Liver (tissue), 9 donors: ENCODE data around the gene DOCK11. TPM values are rescaled to one million over a fixed set of nuclear protein-coding genes. Genes with fewer than 3 reads are reported as not detected.

Experiments
- DNase-seq: peaks from one replicate; pipeline ENCODE4 v3.0.0-alpha.2; 2017; ENCODE audit warnings: low spot score
- H3K27ac ChIP-seq, 2 donors: one replicate each; pipeline ENCODE4 v1.7.0; 2013; ENCODE audit warnings: inconsistent platforms in 2 of 2, low read length in 2 of 2, control low read depth in 1 of 2, low read depth in 1 of 2, mild to moderate bottlenecking in 1 of 2
- H3K27me3 ChIP-seq, 4 donors: one replicate each; pipeline versions ENCODE4 v1.6.1 to v1.7.0; 2013; ENCODE audit warnings: low read length in 3 of 4, inconsistent platforms in 1 of 4, mild to moderate bottlenecking in 1 of 4, moderate library complexity in 1 of 4; ENCODE audit not compliant: control insufficient read depth in 4 of 4, insufficient read depth in 4 of 4
- H3K36me3 ChIP-seq, 4 donors: one replicate each; pipeline versions ENCODE4 v1.6.1 to v1.7.0; 2013; ENCODE audit warnings: low read length in 3 of 4, mild to moderate bottlenecking in 3 of 4, low read depth in 1 of 4, moderate library complexity in 1 of 4; ENCODE audit not compliant: control insufficient read depth in 4 of 4, insufficient read depth in 3 of 4
- H3K4me1 ChIP-seq, 4 donors: one replicate each; pipeline versions ENCODE4 v1.6.1 to v1.7.0; 2013; ENCODE audit warnings: low read length in 3 of 4, mild to moderate bottlenecking in 3 of 4, moderate library complexity in 1 of 4; ENCODE audit not compliant: control insufficient read depth in 4 of 4, insufficient read depth in 4 of 4
- H3K4me3 ChIP-seq, 3 donors: one replicate each; pipeline versions ENCODE4 v1.6.1 to v1.7.0; 2013; ENCODE audit warnings: low read length in 3 of 3, control low read depth in 1 of 3, low read depth in 1 of 3, mild to moderate bottlenecking in 1 of 3
- H3K9ac ChIP-seq, 2 donors: one replicate each; pipeline ENCODE4 v1.7.0; 2013; ENCODE audit warnings: low read length in 2 of 2, mild to moderate bottlenecking in 2 of 2, moderate library complexity in 2 of 2, control low read depth in 1 of 2, low read depth in 1 of 2
- H3K9me3 ChIP-seq, 4 donors: one replicate each; pipeline versions ENCODE4 v1.6.1 to v1.7.0; 2013; ENCODE audit warnings: low read length in 3 of 4; ENCODE audit not compliant: control insufficient read depth in 4 of 4
- CTCF ChIP-seq: fragments of 150-350 bp; IDR thresholded peaks from 2 replicates; pipeline ENCODE4 v1.5.1; 2017; ENCODE audit warnings: improper control_type of control experiment, low read depth, low read length; ENCODE audit not compliant: missing input control
- FOXA2 ChIP-seq: IDR thresholded peaks from 2 replicates; pipeline ENCODE4 v1.6.1; 2016; ENCODE audit warnings: antibody characterized with exemption
- GABPA ChIP-seq, 2 donors: IDR thresholded peaks in 1 of 2; conservative IDR thresholded peaks in 1 of 2; 2 replicates each; pipeline ENCODE4 v1.6.1; 2016; ENCODE audit warnings: antibody characterized with exemption in 2 of 2, mild to moderate bottlenecking in 1 of 2, moderate library complexity in 1 of 2
- HNF4G ChIP-seq: IDR thresholded peaks from 2 replicates; pipeline ENCODE4 v1.6.1; 2016; ENCODE audit warnings: antibody characterized with exemption
- NR2F2 ChIP-seq: IDR thresholded peaks from 2 replicates; pipeline ENCODE4 v1.6.1; 2016; ENCODE audit warnings: antibody characterized with exemption
- RXRA ChIP-seq, 2 donors: IDR thresholded peaks; 2 replicates each; pipeline ENCODE4 v1.6.1; 2017 to 2018; ENCODE audit warnings: antibody characterized with exemption in 2 of 2, mild to moderate bottlenecking in 1 of 2
- SP1 ChIP-seq: IDR thresholded peaks from 2 replicates; pipeline ENCODE4 v1.6.1; 2018; ENCODE audit warnings: antibody characterized with exemption, mild to moderate bottlenecking
- TAF1 ChIP-seq: conservative IDR thresholded peaks from 2 replicates; pipeline ENCODE4 v1.6.1; 2016; ENCODE audit warnings: antibody characterized with exemption, mild to moderate bottlenecking
- YY1 ChIP-seq: IDR thresholded peaks from 2 replicates; pipeline ENCODE4 v1.6.1; 2016; ENCODE audit warnings: antibody characterized with exemption, mild to moderate bottlenecking
- ZBTB33 ChIP-seq: IDR thresholded peaks from 2 replicates; pipeline ENCODE4 v1.6.1; 2016; ENCODE audit warnings: antibody characterized with exemption
- WGBS: extraction: QIAGEN DNeasy Blood & Tissue Kit; methylation state at CpG from one replicate; pipeline ENCODE4 v1.1.7; 2013; 5-methylcytosine and 5-hydroxymethylcytosine counted together
- polyA plus RNA-seq, 2 donors: library from polyadenylated mRNA; stranded (reverse) in 1 of 2; unstranded in 1 of 2; fragments of 200-250 nt in 1 of 2; fragments of >200 nt in 1 of 2; fragmentation: Nextera tagmentation in 1 of 2; extraction: Ambion mirVana in 1 of 2; gene quantifications; one replicate each; pipeline versions ENCODE4 v1.2.1 to v1.2.3, GENCODE V29; 2013 to 2015
- total RNA-seq, 2 donors: library from RNA; depleted of rRNA; stranded (reverse); fragments of >200 nt; gene quantifications; one replicate each; pipeline ENCODE4 v1.2.3, GENCODE V29; 2014
- TF ChIP-seq, protein P1 (sequence below): IDR thresholded peaks from 2 replicates; pipeline ENCODE4 v1.6.1; 2016; ENCODE audit warnings: antibody characterized with exemption
- TF ChIP-seq, protein P2 (sequence below): IDR thresholded peaks from 2 replicates; pipeline ENCODE4 v1.6.1; 2016; ENCODE audit warnings: antibody characterized with exemption, mild to moderate bottlenecking
- TF ChIP-seq, protein P3 (sequence below): IDR thresholded peaks from 2 replicates; pipeline ENCODE4 v1.6.1; 2016; ENCODE audit warnings: antibody characterized with exemption
- donor health status: healthy.
- donor health status: healthy.
- donor health status: healthy.
- donor health status: healthy.
- donor health status: healthy.

DOCK11 gene
- total and polyA plus RNA-seq, 4 donors = 1.3 to 9.3 (median 3.7) TPM

DNA sequence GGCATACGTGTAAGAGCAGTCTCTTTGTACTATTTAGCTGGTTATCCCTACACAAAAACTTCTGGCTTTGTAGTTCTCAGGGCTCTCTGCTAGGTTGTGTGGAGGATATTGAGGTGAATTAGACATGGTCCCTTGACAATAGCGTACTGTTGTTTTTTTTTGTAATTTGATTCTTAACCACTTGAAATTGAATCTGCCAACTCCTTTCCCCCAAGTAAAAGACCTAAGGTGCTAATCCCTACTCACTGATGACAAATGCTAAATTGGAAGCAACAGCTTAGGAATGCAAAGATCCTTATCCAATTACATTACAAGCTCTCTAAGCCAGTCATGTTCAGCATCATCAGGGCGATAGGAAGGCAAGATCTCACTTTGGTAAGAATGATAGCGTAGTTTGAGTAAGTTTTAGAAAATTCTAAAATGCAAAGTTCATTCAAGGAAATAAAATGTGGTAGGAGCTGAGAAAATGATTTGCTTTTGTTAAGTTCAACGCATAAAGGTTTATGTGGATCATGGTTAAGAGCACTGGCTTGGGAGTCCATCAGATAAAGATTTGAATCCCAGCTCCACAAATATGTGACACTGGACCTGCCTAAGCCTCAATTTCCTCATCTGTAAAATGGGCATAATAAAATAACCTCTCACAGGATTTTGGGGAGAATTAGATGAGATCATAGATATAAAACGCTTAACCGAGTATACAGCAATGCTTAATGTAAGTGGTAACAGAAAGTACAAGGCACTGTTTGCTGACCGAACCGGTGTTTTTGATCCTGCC, 39.3 kb downstream of the DOCK11 start:
- no peak overlapping the region for H3K9ac ChIP-seq
- H3K36me3 ChIP-seq = no peaks in the 10 kb centered on the region
- no peaks in the 10 kb centered on the region for H3K4me1 ChIP-seq
- DNase-seq = no peak
- H3K9me3 ChIP-seq = no peaks in the 10 kb centered on the region
- peaks cover 0 to 2% (median 0%) of the 10 kb centered on the region in 4 donors for H3K27me3 ChIP-seq
- no peak overlapping the region for H3K27ac ChIP-seq
- 91% methylated on average over 9 of the region's 9 CpGs for WGBS
- TF ChIP-seq ZBTB33 (no peak), SP1 (no peak), RXRA (IDR thresholded peaks at IDR 0.05) (no peak), CTCF (no peak)
- no peak overlapping the region for H3K4me3 ChIP-seq

GRCh38 chrX:118536204-118536603, 40.6 kb downstream of the DOCK11 start:
- no peak for TF ChIP-seq NR2F2
- TF ChIP-seq, protein P1, sequence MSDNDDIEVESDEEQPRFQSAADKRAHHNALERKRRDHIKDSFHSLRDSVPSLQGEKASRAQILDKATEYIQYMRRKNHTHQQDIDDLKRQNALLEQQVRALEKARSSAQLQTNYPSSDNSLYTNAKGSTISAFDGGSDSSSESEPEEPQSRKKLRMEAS = no peak
- no peak for TF ChIP-seq TAF1
- TF ChIP-seq FOXA2 = no peak
- no peak for TF ChIP-seq ZBTB33
- no peak for TF ChIP-seq HNF4G
- no peak for TF ChIP-seq GABPA (IDR thresholded peaks at IDR 0.05 in 1 of 2, conservative IDR thresholded peaks at IDR 0.05 in 1 of 2)
- no peak for TF ChIP-seq YY1
- TF ChIP-seq, protein P2, sequence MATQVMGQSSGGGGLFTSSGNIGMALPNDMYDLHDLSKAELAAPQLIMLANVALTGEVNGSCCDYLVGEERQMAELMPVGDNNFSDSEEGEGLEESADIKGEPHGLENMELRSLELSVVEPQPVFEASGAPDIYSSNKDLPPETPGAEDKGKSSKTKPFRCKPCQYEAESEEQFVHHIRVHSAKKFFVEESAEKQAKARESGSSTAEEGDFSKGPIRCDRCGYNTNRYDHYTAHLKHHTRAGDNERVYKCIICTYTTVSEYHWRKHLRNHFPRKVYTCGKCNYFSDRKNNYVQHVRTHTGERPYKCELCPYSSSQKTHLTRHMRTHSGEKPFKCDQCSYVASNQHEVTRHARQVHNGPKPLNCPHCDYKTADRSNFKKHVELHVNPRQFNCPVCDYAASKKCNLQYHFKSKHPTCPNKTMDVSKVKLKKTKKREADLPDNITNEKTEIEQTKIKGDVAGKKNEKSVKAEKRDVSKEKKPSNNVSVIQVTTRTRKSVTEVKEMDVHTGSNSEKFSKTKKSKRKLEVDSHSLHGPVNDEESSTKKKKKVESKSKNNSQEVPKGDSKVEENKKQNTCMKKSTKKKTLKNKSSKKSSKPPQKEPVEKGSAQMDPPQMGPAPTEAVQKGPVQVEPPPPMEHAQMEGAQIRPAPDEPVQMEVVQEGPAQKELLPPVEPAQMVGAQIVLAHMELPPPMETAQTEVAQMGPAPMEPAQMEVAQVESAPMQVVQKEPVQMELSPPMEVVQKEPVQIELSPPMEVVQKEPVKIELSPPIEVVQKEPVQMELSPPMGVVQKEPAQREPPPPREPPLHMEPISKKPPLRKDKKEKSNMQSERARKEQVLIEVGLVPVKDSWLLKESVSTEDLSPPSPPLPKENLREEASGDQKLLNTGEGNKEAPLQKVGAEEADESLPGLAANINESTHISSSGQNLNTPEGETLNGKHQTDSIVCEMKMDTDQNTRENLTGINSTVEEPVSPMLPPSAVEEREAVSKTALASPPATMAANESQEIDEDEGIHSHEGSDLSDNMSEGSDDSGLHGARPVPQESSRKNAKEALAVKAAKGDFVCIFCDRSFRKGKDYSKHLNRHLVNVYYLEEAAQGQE = no peak
- TF ChIP-seq SP1 = no peak
- TF ChIP-seq CTCF = no peak
- TF ChIP-seq, protein P3, sequence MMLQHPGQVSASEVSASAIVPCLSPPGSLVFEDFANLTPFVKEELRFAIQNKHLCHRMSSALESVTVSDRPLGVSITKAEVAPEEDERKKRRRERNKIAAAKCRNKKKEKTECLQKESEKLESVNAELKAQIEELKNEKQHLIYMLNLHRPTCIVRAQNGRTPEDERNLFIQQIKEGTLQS = no peak
- no peaks in the 10 kb centered on the region for H3K36me3 ChIP-seq
- H3K9ac ChIP-seq = no peak overlapping the region
- 91% methylated on average over 2 of the region's 2 CpGs for WGBS
- H3K9me3 ChIP-seq = peaks cover 0 to 2% (median 0%) of the 10 kb centered on the region in 4 donors
- H3K27ac ChIP-seq = no peak overlapping the region
- no peaks in the 10 kb centered on the region for H3K4me1 ChIP-seq
- no peak for DNase-seq
- H3K27me3 ChIP-seq = peaks cover 0 to 2% (median 0%) of the 10 kb centered on the region in 4 donors
- H3K4me3 ChIP-seq = no peak overlapping the region
